Neural cell (in vitro differentiated cells): ENCODE data around the gene CCDC154. TPM values are rescaled to one million over a fixed set of nuclear protein-coding genes. Genes with fewer than 3 reads are reported as not detected.

Experiments
- H2AFZ ChIP-seq: fragments of 200-600, 300-800 bp; sonication (generic), shearing (Covaris generic); 2 replicates; pipeline ENCODE4 v1.6.0; 2014; ENCODE audit warnings: low read depth, mild to moderate bottlenecking, antibody characterized with exemption, low read length, moderate library complexity
- H3F3A ChIP-seq: fragments of 200-600 bp; shearing (Covaris generic); 2 replicates; pipeline ENCODE4 v1.6.1; 2016; ENCODE audit warnings: mild to moderate bottlenecking, moderate library complexity, mixed read lengths, antibody characterized with exemption, low read length; ENCODE audit not compliant: insufficient read depth, poor library complexity, severe bottlenecking
- H3K27ac ChIP-seq: fragments of 200-600, 300-800 bp; sonication (generic), shearing (Covaris generic); 2 replicates; pipeline ENCODE4 v1.5.1; 2014; ENCODE audit warnings: mild to moderate bottlenecking, low read length, moderate library complexity
- H3K27me3 ChIP-seq: fragments of 300-800, 200-600 bp; sonication (generic), shearing (Covaris generic); 2 replicates; pipeline ENCODE4 v1.6.0; 2014; ENCODE audit warnings: mild to moderate bottlenecking, low read depth, low read length, moderate library complexity; ENCODE audit not compliant: insufficient read depth
- H3K36me3 ChIP-seq: fragments of 300-800, 200-600 bp; sonication (generic), shearing (Covaris generic); 2 replicates; pipeline ENCODE4 v1.5.1; 2014; ENCODE audit warnings: mild to moderate bottlenecking, antibody characterized with exemption, low read length, moderate library complexity; ENCODE audit not compliant: insufficient read depth
- H3K4me2 ChIP-seq: fragments of 300-800, 200-600 bp; sonication (generic), shearing (Covaris generic); 2 replicates; pipeline ENCODE4 v1.6.0; 2014; ENCODE audit warnings: mild to moderate bottlenecking, low read length
- H3K4me3 ChIP-seq: fragments of 300-800, 200-600 bp; sonication (generic), shearing (Covaris generic); 2 replicates; pipeline ENCODE4 v1.5.1; 2014; ENCODE audit warnings: mild to moderate bottlenecking, low read length, moderate library complexity
- H3K79me2 ChIP-seq: fragments of 200-600 bp; shearing (Covaris generic); replicated peaks from 2 replicates; pipeline ENCODE4 v1.6.0; 2014; ENCODE audit warnings: mild to moderate bottlenecking, low read length, moderate library complexity; ENCODE audit not compliant: insufficient read depth
- H3K9ac ChIP-seq: fragments of 300-800, 200-600 bp; sonication (generic), shearing (Covaris generic); 2 replicates; pipeline ENCODE4 v1.6.1; 2016; ENCODE audit warnings: mild to moderate bottlenecking, low read length, mixed read lengths
- H3K9me2 ChIP-seq: fragments of 200-600 bp; shearing (Covaris generic); 2 replicates; pipeline ENCODE4 v1.6.1; 2016; ENCODE audit warnings: mild to moderate bottlenecking, low read length, mixed read lengths; ENCODE audit not compliant: insufficient read depth
- H3K9me3 ChIP-seq: fragments of 200-600, 300-800 bp; sonication (generic), shearing (Covaris generic); 2 replicates; pipeline ENCODE4 v1.6.1; 2016; ENCODE audit warnings: mild to moderate bottlenecking, mixed run types, low read length, moderate library complexity, mixed read lengths
- H4K20me1 ChIP-seq: fragments of 200-600 bp; shearing (Covaris generic); 2 replicates; pipeline ENCODE4 v1.6.1; 2016; ENCODE audit warnings: mild to moderate bottlenecking, mixed run types; ENCODE audit not compliant: insufficient read depth
- EP300 ChIP-seq: fragments of 450-650 bp; conservative IDR thresholded peaks from 2 replicates; pipeline ENCODE4 v1.6.1; 2014; ENCODE audit warnings: antibody characterized with exemption, mild to moderate bottlenecking, moderate library complexity; ENCODE audit not compliant: poor library complexity, severe bottlenecking
- EZH2 ChIP-seq: fragments of 200-600, 300-800 bp; shearing (Covaris generic), sonication (generic); IDR thresholded peaks from 2 replicates; pipeline ENCODE4 v1.6.1; 2014; ENCODE audit warnings: antibody characterized with exemption, low read length, borderline replicate concordance, mild to moderate bottlenecking; ENCODE audit not compliant: insufficient read depth, poor library complexity, severe bottlenecking
- POLR2AphosphoS5 ChIP-seq: IDR thresholded peaks from 2 replicates; pipeline ENCODE4 v1.6.1; 2012
- RAD21 ChIP-seq: fragments of 450-650 bp; conservative IDR thresholded peaks from 2 replicates; pipeline ENCODE4 v1.6.1; 2014; ENCODE audit warnings: antibody characterized with exemption, mild to moderate bottlenecking, moderate library complexity
- TAF1 ChIP-seq: IDR thresholded peaks from 2 replicates; pipeline ENCODE4 v1.6.1; 2012; ENCODE audit warnings: low read depth
- polyA plus RNA-seq: library from polyadenylated mRNA; depleted of rRNA; stranded (reverse); fragments of >200 nt; gene quantifications from 2 replicates; pipeline ENCODE4 v1.2.3, GENCODE V29; 2014
- TF ChIP-seq, protein P1 (sequence below): IDR thresholded peaks from 2 replicates; pipeline ENCODE4 v1.6.1; 2012; ENCODE audit warnings: borderline replicate concordance
- TF ChIP-seq, protein P2 (sequence below): fragments of 450-650 bp; IDR thresholded peaks from 2 replicates; pipeline ENCODE4 v1.5.1; 2014; ENCODE audit warnings: antibody characterized with exemption, mild to moderate bottlenecking, moderate library complexity; ENCODE audit not compliant: poor library complexity, severe bottlenecking

CCDC154 gene
- polyA plus RNA-seq, 1 donor from 2014 or later: 3.3 TPM

DNA sequence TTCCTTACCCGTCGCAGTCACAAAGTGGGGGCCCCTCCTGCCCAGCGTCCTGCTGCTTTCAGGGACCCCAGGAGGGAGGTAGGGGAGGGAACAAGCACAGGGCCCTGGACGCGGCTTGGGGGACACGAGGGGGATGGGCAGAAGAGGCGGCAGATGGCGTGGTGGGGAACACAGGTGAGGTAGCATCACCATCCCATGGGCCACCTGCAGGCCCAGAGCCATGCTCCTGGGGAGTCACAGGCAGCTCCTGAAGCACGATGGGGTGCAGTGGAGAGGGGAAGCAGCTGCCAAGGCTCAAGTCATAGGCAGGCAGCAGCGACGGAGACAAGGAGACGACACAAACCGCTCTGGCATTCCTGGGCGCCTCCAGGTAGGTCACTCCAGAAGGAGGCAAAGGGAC is 40.6 kb downstream of the CCDC154 start:
- H3K9ac ChIP-seq: no peak overlapping the region
- H3K79me2 ChIP-seq: peaks cover 17% of the 10 kb centered on the region
- H4K20me1 ChIP-seq: no peaks in the 10 kb centered on the region
- H3K27me3 ChIP-seq: no peaks in the 10 kb centered on the region
- H3K4me3 ChIP-seq: no peak overlapping the region
- no peaks in the 10 kb centered on the region for H3K9me3 ChIP-seq
- TF ChIP-seq RAD21 (no peak), TAF1 (no peak), EP300 (no peak), POLR2AphosphoS5 (no peak), EZH2 (no peak)
- TF ChIP-seq, protein P1, sequence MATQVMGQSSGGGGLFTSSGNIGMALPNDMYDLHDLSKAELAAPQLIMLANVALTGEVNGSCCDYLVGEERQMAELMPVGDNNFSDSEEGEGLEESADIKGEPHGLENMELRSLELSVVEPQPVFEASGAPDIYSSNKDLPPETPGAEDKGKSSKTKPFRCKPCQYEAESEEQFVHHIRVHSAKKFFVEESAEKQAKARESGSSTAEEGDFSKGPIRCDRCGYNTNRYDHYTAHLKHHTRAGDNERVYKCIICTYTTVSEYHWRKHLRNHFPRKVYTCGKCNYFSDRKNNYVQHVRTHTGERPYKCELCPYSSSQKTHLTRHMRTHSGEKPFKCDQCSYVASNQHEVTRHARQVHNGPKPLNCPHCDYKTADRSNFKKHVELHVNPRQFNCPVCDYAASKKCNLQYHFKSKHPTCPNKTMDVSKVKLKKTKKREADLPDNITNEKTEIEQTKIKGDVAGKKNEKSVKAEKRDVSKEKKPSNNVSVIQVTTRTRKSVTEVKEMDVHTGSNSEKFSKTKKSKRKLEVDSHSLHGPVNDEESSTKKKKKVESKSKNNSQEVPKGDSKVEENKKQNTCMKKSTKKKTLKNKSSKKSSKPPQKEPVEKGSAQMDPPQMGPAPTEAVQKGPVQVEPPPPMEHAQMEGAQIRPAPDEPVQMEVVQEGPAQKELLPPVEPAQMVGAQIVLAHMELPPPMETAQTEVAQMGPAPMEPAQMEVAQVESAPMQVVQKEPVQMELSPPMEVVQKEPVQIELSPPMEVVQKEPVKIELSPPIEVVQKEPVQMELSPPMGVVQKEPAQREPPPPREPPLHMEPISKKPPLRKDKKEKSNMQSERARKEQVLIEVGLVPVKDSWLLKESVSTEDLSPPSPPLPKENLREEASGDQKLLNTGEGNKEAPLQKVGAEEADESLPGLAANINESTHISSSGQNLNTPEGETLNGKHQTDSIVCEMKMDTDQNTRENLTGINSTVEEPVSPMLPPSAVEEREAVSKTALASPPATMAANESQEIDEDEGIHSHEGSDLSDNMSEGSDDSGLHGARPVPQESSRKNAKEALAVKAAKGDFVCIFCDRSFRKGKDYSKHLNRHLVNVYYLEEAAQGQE: no peak
- TF ChIP-seq, protein P2, sequence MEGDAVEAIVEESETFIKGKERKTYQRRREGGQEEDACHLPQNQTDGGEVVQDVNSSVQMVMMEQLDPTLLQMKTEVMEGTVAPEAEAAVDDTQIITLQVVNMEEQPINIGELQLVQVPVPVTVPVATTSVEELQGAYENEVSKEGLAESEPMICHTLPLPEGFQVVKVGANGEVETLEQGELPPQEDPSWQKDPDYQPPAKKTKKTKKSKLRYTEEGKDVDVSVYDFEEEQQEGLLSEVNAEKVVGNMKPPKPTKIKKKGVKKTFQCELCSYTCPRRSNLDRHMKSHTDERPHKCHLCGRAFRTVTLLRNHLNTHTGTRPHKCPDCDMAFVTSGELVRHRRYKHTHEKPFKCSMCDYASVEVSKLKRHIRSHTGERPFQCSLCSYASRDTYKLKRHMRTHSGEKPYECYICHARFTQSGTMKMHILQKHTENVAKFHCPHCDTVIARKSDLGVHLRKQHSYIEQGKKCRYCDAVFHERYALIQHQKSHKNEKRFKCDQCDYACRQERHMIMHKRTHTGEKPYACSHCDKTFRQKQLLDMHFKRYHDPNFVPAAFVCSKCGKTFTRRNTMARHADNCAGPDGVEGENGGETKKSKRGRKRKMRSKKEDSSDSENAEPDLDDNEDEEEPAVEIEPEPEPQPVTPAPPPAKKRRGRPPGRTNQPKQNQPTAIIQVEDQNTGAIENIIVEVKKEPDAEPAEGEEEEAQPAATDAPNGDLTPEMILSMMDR: no peak
- no peaks in the 10 kb centered on the region for H3K9me2 ChIP-seq
- no peak overlapping the region for H2AFZ ChIP-seq
- H3F3A ChIP-seq: no peaks in the 10 kb centered on the region
- no peaks in the 10 kb centered on the region for H3K36me3 ChIP-seq
- H3K4me2 ChIP-seq: no peak overlapping the region
- H3K27ac ChIP-seq: no peak overlapping the region

DNA sequence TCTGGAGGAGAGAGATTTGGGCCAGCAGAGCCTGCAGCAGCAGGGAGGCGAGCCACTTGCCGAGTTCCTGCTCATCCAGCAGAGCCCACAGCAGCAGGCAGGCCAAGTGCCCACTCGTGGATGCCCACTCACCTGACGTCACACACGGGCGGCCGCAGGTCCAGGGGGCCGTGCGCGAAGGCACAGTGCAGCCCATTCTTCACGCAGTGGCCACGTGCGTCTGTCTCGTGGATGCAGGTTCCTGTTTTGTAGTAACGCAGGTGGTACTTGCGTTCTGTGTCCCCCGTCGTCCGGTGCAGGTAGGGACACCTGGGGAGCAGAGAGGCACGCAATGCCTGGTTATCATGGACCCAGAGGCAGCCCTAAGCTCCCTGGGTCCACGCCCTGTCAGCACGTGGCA is 41.3 kb downstream of the CCDC154 start:
- TF ChIP-seq, protein P2: no peak
- no peak for TF ChIP-seq EZH2
- TF ChIP-seq, protein P1: no peak
- no peaks in the 10 kb centered on the region for H3K9me3 ChIP-seq
- no peaks in the 10 kb centered on the region for H3K9me2 ChIP-seq
- H3K9ac ChIP-seq: no peak overlapping the region
- no peak overlapping the region for H3K4me2 ChIP-seq
- no peaks in the 10 kb centered on the region for H3K36me3 ChIP-seq
- H3F3A ChIP-seq: no peaks in the 10 kb centered on the region
- no peak overlapping the region for H3K27ac ChIP-seq
- H3K4me3 ChIP-seq: no peak overlapping the region
- H2AFZ ChIP-seq: no peak overlapping the region
- H3K79me2 ChIP-seq: peaks cover 10% of the 10 kb centered on the region
- no peaks in the 10 kb centered on the region for H4K20me1 ChIP-seq
- no peaks in the 10 kb centered on the region for H3K27me3 ChIP-seq
